Parathyroid adenoma (tissue), 2 donors: ENCODE results near the gene RTKN.
"Not testable (repeated sequence)": the region's sequence is repeated elsewhere in the genome, so short reads cannot be mapped to it uniquely, and the experiment has no call there.

Experiments used
- H2AFZ ChIP-seq: fragments of 300-600 bp; sonication (generic); one replicate; pipeline ENCODE4 v1.7.0; 2017; ENCODE audit warnings: antibody characterized with exemption, mild to moderate bottlenecking
- H3K27ac ChIP-seq: fragments of 300-600 bp; sonication (generic); one replicate; pipeline ENCODE4 v1.7.0; 2017
- H3K27me3 ChIP-seq: fragments of 300-600 bp; sonication (generic); one replicate; pipeline ENCODE4 v1.7.0; 2017; ENCODE audit warnings: low read length; ENCODE audit not compliant: control insufficient read depth, insufficient read depth
- H3K36me3 ChIP-seq: fragments of 300-600 bp; sonication (generic); one replicate; pipeline ENCODE4 v1.7.0; 2017; ENCODE audit warnings: low read length; ENCODE audit not compliant: control insufficient read depth, insufficient read depth
- H3K4me1 ChIP-seq: fragments of 300-600 bp; sonication (generic); one replicate; pipeline ENCODE4 v1.7.0; 2017; ENCODE audit warnings: control low read depth
- H3K4me2 ChIP-seq: fragments of 300-600 bp; sonication (generic); one replicate; pipeline ENCODE4 v1.7.0; 2017; ENCODE audit warnings: low read length
- H3K4me3 ChIP-seq: fragments of 300-600 bp; sonication (generic); one replicate; pipeline ENCODE4 v1.7.0; 2017; ENCODE audit warnings: low read depth, low read length
- H3K79me2 ChIP-seq: fragments of 300-600 bp; sonication (generic); one replicate; pipeline ENCODE4 v1.7.0; 2017; ENCODE audit warnings: control low read depth
- H3K9ac ChIP-seq: fragments of 300-600 bp; sonication (generic); one replicate; pipeline ENCODE4 v1.7.0; 2017; ENCODE audit warnings: mild to moderate bottlenecking
- H3K9me3 ChIP-seq: fragments of 300-600 bp; sonication (generic); one replicate; pipeline ENCODE4 v1.7.0; 2017; ENCODE audit warnings: low read length; ENCODE audit not compliant: control insufficient read depth
- TF ChIP-seq, protein P1 (sequence below): fragments of 300-600 bp; sonication (generic); IDR thresholded peaks from one replicate; pipeline ENCODE4 v1.7.0; 2017; ENCODE audit warnings: antibody characterized with exemption, mild to moderate bottlenecking
- donor health status: primary hyperparathyroidism.

Gene RTKN

DNA sequence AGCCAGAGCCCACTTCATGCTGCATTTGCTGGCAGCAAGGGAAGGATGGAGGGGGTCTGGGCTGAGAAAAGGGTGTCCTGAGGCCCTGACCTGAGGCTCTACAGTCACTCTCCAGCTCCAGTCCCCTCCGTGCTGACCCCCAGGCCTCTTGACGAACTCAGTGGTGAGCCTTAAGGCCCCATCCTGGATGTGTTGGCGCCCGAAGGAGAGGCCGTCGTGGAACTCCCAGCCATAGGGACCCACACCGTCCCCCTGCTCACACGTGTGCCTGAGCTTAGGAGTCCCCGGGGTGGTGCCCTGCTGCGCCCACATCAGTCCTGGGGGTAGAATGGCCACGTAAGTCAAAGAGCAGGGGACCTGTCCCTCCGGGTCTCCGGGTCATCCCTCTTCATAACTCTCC is 22.7 kb upstream of the RTKN start:
- peaks cover 9% of the 10 kb centered on the region for H3K4me1 ChIP-seq
- H3K4me3 ChIP-seq = peak overlapping the region; percentile 78
- peak overlapping the region; percentile 86 for H3K4me2 ChIP-seq
- peaks cover 11% of the 10 kb centered on the region for H3K79me2 ChIP-seq
- no peaks in the 10 kb centered on the region for H3K9me3 ChIP-seq
- H3K27ac ChIP-seq = peak overlapping the region; percentile 86
- H2AFZ ChIP-seq = peak overlapping the region; percentile 91
- no peaks in the 10 kb centered on the region for H3K36me3 ChIP-seq
- peak overlapping the region; percentile 42 for H3K9ac ChIP-seq
- TF ChIP-seq, protein P1, sequence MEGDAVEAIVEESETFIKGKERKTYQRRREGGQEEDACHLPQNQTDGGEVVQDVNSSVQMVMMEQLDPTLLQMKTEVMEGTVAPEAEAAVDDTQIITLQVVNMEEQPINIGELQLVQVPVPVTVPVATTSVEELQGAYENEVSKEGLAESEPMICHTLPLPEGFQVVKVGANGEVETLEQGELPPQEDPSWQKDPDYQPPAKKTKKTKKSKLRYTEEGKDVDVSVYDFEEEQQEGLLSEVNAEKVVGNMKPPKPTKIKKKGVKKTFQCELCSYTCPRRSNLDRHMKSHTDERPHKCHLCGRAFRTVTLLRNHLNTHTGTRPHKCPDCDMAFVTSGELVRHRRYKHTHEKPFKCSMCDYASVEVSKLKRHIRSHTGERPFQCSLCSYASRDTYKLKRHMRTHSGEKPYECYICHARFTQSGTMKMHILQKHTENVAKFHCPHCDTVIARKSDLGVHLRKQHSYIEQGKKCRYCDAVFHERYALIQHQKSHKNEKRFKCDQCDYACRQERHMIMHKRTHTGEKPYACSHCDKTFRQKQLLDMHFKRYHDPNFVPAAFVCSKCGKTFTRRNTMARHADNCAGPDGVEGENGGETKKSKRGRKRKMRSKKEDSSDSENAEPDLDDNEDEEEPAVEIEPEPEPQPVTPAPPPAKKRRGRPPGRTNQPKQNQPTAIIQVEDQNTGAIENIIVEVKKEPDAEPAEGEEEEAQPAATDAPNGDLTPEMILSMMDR = no peak
- no peaks in the 10 kb centered on the region for H3K27me3 ChIP-seq

GRCh38 chr2:74462786-74463105 is 21.0 kb upstream of the RTKN start:
- Histone ChIP-seq H3K27ac (no peak overlapping the region), H3K4me3 (no peak overlapping the region), H2AFZ (no peak overlapping the region), H3K9ac (no peak overlapping the region), H3K27me3 (no peaks in the 10 kb centered on the region), H3K9me3 (no peaks in the 10 kb centered on the region), H3K36me3 (no peaks in the 10 kb centered on the region), H3K4me1 (peaks cover 9% of the 10 kb centered on the region), H3K79me2 (peaks cover 11% of the 10 kb centered on the region), H3K4me2 (no peak overlapping the region)
- TF ChIP-seq, protein P1 = no peak

DNA sequence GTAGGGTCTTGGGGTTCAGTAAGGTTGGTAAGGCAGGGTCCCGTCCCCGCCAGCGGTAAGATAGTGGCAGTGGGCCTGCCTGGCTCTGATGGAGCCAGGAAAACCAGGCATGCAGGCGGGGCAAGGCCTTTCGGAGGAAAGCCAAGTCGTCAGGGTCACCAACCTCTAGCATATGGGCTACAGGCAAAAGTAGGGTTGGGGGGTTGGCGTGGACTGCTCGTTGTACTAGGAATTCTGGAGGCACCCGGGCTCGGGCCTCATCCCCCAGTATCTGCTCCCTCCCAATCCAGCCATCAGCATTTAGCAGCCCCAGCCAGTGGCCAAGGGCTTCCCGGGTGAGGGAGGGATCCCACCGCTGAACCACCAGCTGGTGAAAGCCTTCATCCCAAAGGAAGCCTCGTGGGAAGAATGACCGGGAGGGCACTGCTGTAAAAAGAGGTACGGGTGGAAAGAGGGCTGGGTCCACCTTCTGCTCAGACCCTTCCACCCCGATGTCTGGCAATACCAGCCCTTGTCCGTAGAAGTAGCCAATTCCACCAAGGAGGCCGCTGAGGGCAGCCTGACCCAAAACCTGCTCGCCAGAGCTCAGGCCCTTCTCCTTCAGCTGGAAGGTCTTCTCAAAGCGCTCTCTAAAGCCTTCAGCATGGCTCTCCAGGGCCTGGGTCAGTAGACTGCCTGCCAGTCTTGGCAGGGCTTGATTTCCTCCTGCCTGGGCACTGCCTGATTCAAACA is 20.5 kb upstream of the RTKN start:
- H3K4me3 ChIP-seq = no peak overlapping the region
- peaks cover 11% of the 10 kb centered on the region for H3K79me2 ChIP-seq
- peaks cover 9% of the 10 kb centered on the region for H3K4me1 ChIP-seq

GRCh38 chr2:74461187-74462053 is 19.7 kb upstream of the RTKN start:
- no peak overlapping the region for H3K4me2 ChIP-seq
- no peak overlapping the region for H3K4me3 ChIP-seq
- peaks cover 11% of the 10 kb centered on the region for H3K79me2 ChIP-seq
- no peak overlapping the region for H3K9ac ChIP-seq
- H3K36me3 ChIP-seq = no peaks in the 10 kb centered on the region
- H3K27ac ChIP-seq = no peak overlapping the region
- no peaks in the 10 kb centered on the region for H3K27me3 ChIP-seq
- TF ChIP-seq, protein P1 = no peak
- no peak overlapping the region for H2AFZ ChIP-seq
- no peaks in the 10 kb centered on the region for H3K9me3 ChIP-seq
- H3K4me1 ChIP-seq = peaks cover 14% of the 10 kb centered on the region

More for the DNA sequence above, 20.5 kb upstream of the RTKN start:
- Histone ChIP-seq H3K9ac (no peak overlapping the region), H3K36me3 (no peaks in the 10 kb centered on the region), H3K27me3 (no peaks in the 10 kb centered on the region), H3K27ac (no peak overlapping the region), H3K9me3 (no peaks in the 10 kb centered on the region), H2AFZ (no peak overlapping the region), H3K4me2 (no peak overlapping the region)
- TF ChIP-seq, protein P1 = no peak

GRCh38 chr2:74460187-74460586 is 18.4 kb upstream of the RTKN start:
- H3K9ac ChIP-seq, H2AFZ ChIP-seq, H3K4me3 ChIP-seq, H3K4me2 ChIP-seq, H3K9me3 ChIP-seq, H3K27ac ChIP-seq, H3K27me3 ChIP-seq, H3K36me3 ChIP-seq: not testable (repeated sequence)
- peaks cover 15% of the 10 kb centered on the region for H3K79me2 ChIP-seq
- peaks cover 26% of the 10 kb centered on the region for H3K4me1 ChIP-seq

- H3K4me1 ChIP-seq = peaks cover 26% of the 10 kb centered on the region
- peak overlapping the region; percentile 90 for H3K4me3 ChIP-seq
Measured at GRCh38 chr2:74459503-74460118, 17.9 kb upstream of the RTKN start.

More at GRCh38 chr2:74459503-74460118, 17.9 kb upstream of the RTKN start:
- peaks cover 13% of the 10 kb centered on the region for H3K79me2 ChIP-seq
- H3K9me3 ChIP-seq, H3K36me3 ChIP-seq, H3K9ac ChIP-seq, H3K4me2 ChIP-seq, H2AFZ ChIP-seq, H3K27ac ChIP-seq, H3K27me3 ChIP-seq: not testable (repeated sequence)
